GM12874 (cell line): ENCODE measurements around the gene ALDH1A1.

ENCODE experiments used
- CTCF ChIP-seq: IDR thresholded peaks from 2 replicates; pipeline ENCODE4 v1.5.1; 2011; ENCODE audit warnings: low read depth, mild to moderate bottlenecking, control low read depth, low read length, moderate library complexity; ENCODE audit not compliant: insufficient read depth

The ALDH1A1 gene

GRCh38 chr9:72888943-72889342, 63.9 kb downstream of the ALDH1A1 start:
- no peak for TF ChIP-seq CTCF

GRCh38 chr9:72888067-72888466, 64.8 kb downstream of the ALDH1A1 start:
- TF ChIP-seq CTCF = no peak

- no peak for TF ChIP-seq CTCF
Observed at GRCh38 chr9:72886386-72886785, 66.5 kb downstream of the ALDH1A1 start.

GRCh38 chr9:72884508-72884907, 68.3 kb downstream of the ALDH1A1 start:
- no peak for TF ChIP-seq CTCF

- no peak for TF ChIP-seq CTCF
Observed at GRCh38 chr9:72883875-72884274, 69.0 kb downstream of the ALDH1A1 start.

- TF ChIP-seq CTCF = no peak
Observed at GRCh38 chr9:72882117-72882775, 70.6 kb downstream of the ALDH1A1 start.

- TF ChIP-seq CTCF = no peak
Observed at GRCh38 chr9:72880821-72881220, 72.0 kb downstream of the ALDH1A1 start.
